IMR-90 (cell line): Measurements from ENCODE around the gene ADAM12. TPM values are rescaled to one million over a fixed set of nuclear protein-coding genes. Genes with fewer than 3 reads are reported as not detected.

Source experiments
- ATAC-seq: fragments of 200-7000 bp; cut with Tn5 transposase; 2 replicates; pipeline ENCODE4 v1.9.1; 2020; ENCODE audit warnings: low read depth, mild to moderate bottlenecking, moderate library complexity
- BruUV-seq: library from RNA; stranded (reverse); fragments of 400-500 nt; replicated peaks from 2 replicates; lab custom pipeline; 2021; lab: Mats Ljungman, UMichigan
- CTCF ChIA-PET: fragments of 300-600 bp; formaldehyde crosslinking; extraction: SDS; loops from one replicate; lab custom pipeline; 2021; ENCODE audit warnings: antibody characterized with exemption; lab: Yijun Ruan, JAX
- POLR2A ChIA-PET: fragments of 300-600 bp; sonication (Branson Sonifier 250); formaldehyde crosslinking; loops from one replicate; lab custom pipeline; 2022; ENCODE audit warnings: antibody characterized with exemption; ENCODE audit not compliant: unreplicated experiment; lab: Charles Lee
- DNase-seq: peaks from one replicate; pipeline ENCODE4 v3.0.0; 2013
- H2AFZ ChIP-seq: replicated peaks from 2 replicates; pipeline ENCODE3; 2013; ENCODE audit warnings: low read length, mild to moderate bottlenecking; ENCODE audit not compliant: poor library complexity
- H2AK5ac ChIP-seq: 2 replicates; pipeline ENCODE4 v1.6.1; 2013; ENCODE audit warnings: low read depth, low read length, inconsistent platforms
- H2AK9ac ChIP-seq: replicated peaks from 2 replicates; pipeline ENCODE3; 2013; ENCODE audit warnings: mild to moderate bottlenecking, low read depth, low read length, moderate library complexity; ENCODE audit not compliant: poor library complexity
- H2BK120ac ChIP-seq: 2 replicates; pipeline ENCODE4 v1.6.1; 2013; ENCODE audit warnings: low read depth, low read length, inconsistent platforms
- H2BK15ac ChIP-seq: 3 replicates; pipeline ENCODE4 v1.6.1; 2013; ENCODE audit warnings: low read depth, low read length, inconsistent platforms
- H2BK20ac ChIP-seq: 2 replicates; pipeline ENCODE4 v1.6.1; 2013; ENCODE audit warnings: low read depth, mild to moderate bottlenecking, inconsistent platforms, low read length, moderate library complexity
- H2BK5ac ChIP-seq: 2 replicates; pipeline ENCODE4 v1.6.1; 2013; ENCODE audit warnings: mild to moderate bottlenecking, low read depth, low read length, inconsistent platforms; ENCODE audit not compliant: poor library complexity, severe bottlenecking
- H3K14ac ChIP-seq: replicated peaks from 2 replicates; pipeline ENCODE4 v1.6.1; 2013; ENCODE audit warnings: low read depth, low read length, inconsistent platforms
- H3K18ac ChIP-seq: 2 replicates; pipeline ENCODE4 v1.6.1; 2013; ENCODE audit warnings: low read depth, low read length, control low read depth
- H3K23ac ChIP-seq: 2 replicates; pipeline ENCODE4 v1.6.1; 2013; ENCODE audit warnings: low read depth, low read length, inconsistent platforms
- H3K27ac ChIP-seq: 2 replicates; pipeline ENCODE4 v1.5.1; 2013; ENCODE audit warnings: mild to moderate bottlenecking, control low read depth, low read length; ENCODE audit not compliant: insufficient read depth
- H3K27me3 ChIP-seq: 2 replicates; pipeline ENCODE4 v1.6.1; 2013; ENCODE audit warnings: low read length; ENCODE audit not compliant: control insufficient read depth, insufficient read depth
- H3K36me3 ChIP-seq: 2 replicates; pipeline ENCODE4 v1.6.1; 2013; ENCODE audit warnings: low read length, mixed read lengths; ENCODE audit not compliant: control insufficient read depth, insufficient read depth
- H3K4ac ChIP-seq: 2 replicates; pipeline ENCODE4 v1.6.1; 2013; ENCODE audit warnings: low read depth, low read length, inconsistent platforms
- H3K4me1 ChIP-seq: 2 replicates; pipeline ENCODE4 v1.6.1; 2013; ENCODE audit warnings: low read length, mixed read lengths; ENCODE audit not compliant: control insufficient read depth, insufficient read depth
- H3K4me2 ChIP-seq: 2 replicates; pipeline ENCODE4 v1.6.1; 2013; ENCODE audit warnings: low read depth, mild to moderate bottlenecking, control low read depth, low read length, moderate library complexity
- H3K4me3 ChIP-seq: 2 replicates; pipeline ENCODE4 v1.5.1; 2013; ENCODE audit warnings: low read depth, mild to moderate bottlenecking, control low read depth, low read length, moderate library complexity; ENCODE audit not compliant: insufficient read depth
- H3K56ac ChIP-seq: 2 replicates; pipeline ENCODE4 v1.6.1; 2013; ENCODE audit warnings: low read length, inconsistent platforms; ENCODE audit not compliant: insufficient read depth; ENCODE audit errors: extremely low read depth
- H3K79me1 ChIP-seq, 2 experiments: 2 replicates each; pipeline ENCODE4 v1.6.1; 2013; ENCODE audit warnings: low read length in 2 of 2, inconsistent platforms in 1 of 2, low read depth in 1 of 2
- H3K9ac ChIP-seq: 2 replicates; pipeline ENCODE4 v1.6.1; 2013; ENCODE audit warnings: low read depth, low read length, control low read depth
- H3K9me1 ChIP-seq: 2 replicates; pipeline ENCODE4 v1.6.1; 2013; ENCODE audit warnings: low read length, inconsistent platforms; ENCODE audit not compliant: insufficient read depth
- H3K9me3 ChIP-seq: 2 replicates; pipeline ENCODE4 v1.6.1; 2013; ENCODE audit warnings: low read length; ENCODE audit not compliant: control insufficient read depth, insufficient read depth
- H4K20me1 ChIP-seq: 2 replicates; pipeline ENCODE4 v1.6.1; 2013; ENCODE audit warnings: low read length, inconsistent platforms; ENCODE audit not compliant: insufficient read depth
- H4K5ac ChIP-seq: 2 replicates; pipeline ENCODE4 v1.6.1; 2013; ENCODE audit warnings: mild to moderate bottlenecking, low read depth, low read length, control low read depth
- H4K8ac ChIP-seq, 2 experiments: 2 replicates each; pipeline ENCODE4 v1.6.1; 2013; ENCODE audit warnings: low read depth in 2 of 2, low read length in 2 of 2, control low read depth in 1 of 2, inconsistent platforms in 1 of 2
- H4K91ac ChIP-seq: 2 replicates; pipeline ENCODE4 v1.6.1; 2013; ENCODE audit warnings: low read depth, low read length, inconsistent platforms; ENCODE audit not compliant: insufficient read depth
- BHLHE40 ChIP-seq: fragments of 150-350 bp; IDR thresholded peaks from 2 replicates; pipeline ENCODE4 v1.6.1; 2016; ENCODE audit warnings: mild to moderate bottlenecking, low read depth, low read length
- CEBPB ChIP-seq: IDR thresholded peaks from 2 replicates; pipeline ENCODE4 v1.6.1; 2012; ENCODE audit warnings: low read depth, low read length, improper control_type of control experiment
- CHD1 ChIP-seq: IDR thresholded peaks from 2 replicates; pipeline ENCODE4 v1.6.1; 2012; ENCODE audit warnings: low read depth, low read length, improper control_type of control experiment
- FOS ChIP-seq: fragments of 150-350 bp; IDR thresholded peaks from 2 replicates; pipeline ENCODE4 v1.6.1; 2016; ENCODE audit warnings: low read depth, low read length
- MAFK ChIP-seq: IDR thresholded peaks from 2 replicates; pipeline ENCODE4 v1.6.1; 2012; ENCODE audit warnings: low read depth, low read length, improper control_type of control experiment
- MAZ ChIP-seq: IDR thresholded peaks from 2 replicates; pipeline ENCODE4 v1.6.1; 2012; ENCODE audit warnings: low read depth, mild to moderate bottlenecking, low read length, improper control_type of control experiment, moderate library complexity, borderline replicate concordance
- MXI1 ChIP-seq: IDR thresholded peaks from 2 replicates; pipeline ENCODE4 v1.6.1; 2012; ENCODE audit warnings: low read depth, mild to moderate bottlenecking, low read length, moderate library complexity, borderline replicate concordance
- NFE2L2 ChIP-seq: fragments of 150-350 bp; IDR thresholded peaks from 2 replicates; pipeline ENCODE4 v1.6.1; 2016; ENCODE audit warnings: low read depth, mild to moderate bottlenecking, low read length
- POLR2A ChIP-seq: IDR thresholded peaks from 2 replicates; pipeline ENCODE4 v1.6.1; 2012; ENCODE audit warnings: mild to moderate bottlenecking, low read depth, low read length
- RAD21 ChIP-seq: IDR thresholded peaks from 2 replicates; pipeline ENCODE4 v1.6.1; 2012; ENCODE audit warnings: low read length, improper control_type of control experiment
- RCOR1 ChIP-seq: IDR thresholded peaks from 2 replicates; pipeline ENCODE4 v1.6.1; 2012; ENCODE audit warnings: mild to moderate bottlenecking, low read length, improper control_type of control experiment; ENCODE audit not compliant: insufficient replicate concordance
- RFX5 ChIP-seq: IDR thresholded peaks from 2 replicates; pipeline ENCODE4 v1.8.0; 2012; ENCODE audit warnings: low read depth, mild to moderate bottlenecking, low read length, moderate library complexity
- SMC3 ChIP-seq: fragments of 150-350 bp; IDR thresholded peaks from 2 replicates; pipeline ENCODE4 v1.6.1; 2016; ENCODE audit warnings: low read depth, mild to moderate bottlenecking, antibody characterized with exemption, low read length, moderate library complexity
- WGBS, 2 experiments: methylation state at CpG; one replicate each; pipeline versions ENCODE4 v1.1.5 to v1.1.7; 2013; ENCODE audit warnings: missing lambda C conversion rate in 2 of 2; ENCODE audit not compliant: insufficient read length in 1 of 2; ENCODE audit errors: extremely low coverage in 2 of 2; 5-methylcytosine and 5-hydroxymethylcytosine counted together
- dilution Hi-C: fragments of 300-500 bp; cut with HindIII; formaldehyde crosslinking; loops from one replicate; pipeline ENCODE4 v1.14.3; 2018; ENCODE audit warnings: low sequenced_read_pairs; ENCODE audit not compliant: unreplicated experiment
- in situ Hi-C: fragments of 300-500 bp; cut with MboI; formaldehyde crosslinking; loops from 3 replicates; pipeline ENCODE4 v1.14.3; 2019; ENCODE audit warnings: low sequenced_read_pairs, inconsistent platforms, mixed read lengths
- intact Hi-C: fragments of 100-400 bp; cut with micrococcal nuclease; formaldehyde crosslinking; loops from 2 replicates; pipeline ENCODE4 v1.10.0; 2022
- polyA plus RNA-seq, 3 experiments: library from polyadenylated mRNA; depleted of rRNA; stranded (reverse); fragments of >200 nt; gene quantifications; 2 replicates each; pipeline ENCODE4 v1.2.3, GENCODE V29; 2012; ENCODE audit warnings: low replicate concordance in 1 of 3
- total RNA-seq: library from RNA; depleted of rRNA; stranded (reverse); fragments of >200 nt; gene quantifications from 2 replicates; pipeline ENCODE4 v1.2.3, GENCODE V29; 2012
- TF ChIP-seq, protein P1 (sequence below): conservative IDR thresholded peaks from 2 replicates; pipeline ENCODE4 v1.5.1; 2012; ENCODE audit warnings: mild to moderate bottlenecking, low read depth, low read length, improper control_type of control experiment
- TF ChIP-seq, protein P2 (sequence below): fragments of 150-350 bp; IDR thresholded peaks from 2 replicates; pipeline ENCODE4 v1.6.1; 2017; ENCODE audit warnings: mild to moderate bottlenecking, antibody characterized with exemption, low read length, low read depth
- TF ChIP-seq, protein P3 (sequence below): fragments of 150-350 bp; IDR thresholded peaks from 2 replicates; pipeline ENCODE4 v1.6.1; 2016; ENCODE audit warnings: low read depth, mild to moderate bottlenecking, low read length, moderate library complexity, borderline replicate concordance

ADAM12 gene
- total and polyA plus RNA-seq, 2 of the 4 experiments (the other 2 are of a cell fraction), result 9.6 to 10.2 TPM

- Histone ChIP-seq H3K9me1 (no peaks in the 10 kb centered on the region), H3K79me1 (no peaks in the 10 kb centered on the region), H3K4me2 (no peak overlapping the region), H2AFZ (no peak overlapping the region), H4K91ac (no peak overlapping the region), H2AK5ac (no peak overlapping the region), H2BK120ac (no peak overlapping the region), H4K8ac (no peak overlapping the region), H3K14ac (no peak overlapping the region), H2BK15ac (no peak overlapping the region), H2AK9ac (no peak overlapping the region), H3K36me3 (no peaks in the 10 kb centered on the region), H2BK20ac (no peak overlapping the region), H4K5ac (no peak overlapping the region), H2BK5ac (no peak overlapping the region), H3K4me1 (no peaks in the 10 kb centered on the region), H3K27ac (no peak overlapping the region), H3K4ac (no peak overlapping the region), H3K4me3 (no peak overlapping the region), H3K23ac (no peak overlapping the region), H3K27me3 (peaks cover 33% of the 10 kb centered on the region), H3K9ac (no peak overlapping the region), H4K20me1 (no peaks in the 10 kb centered on the region), H3K9me3 (no peaks in the 10 kb centered on the region), H3K18ac (no peak overlapping the region), H3K56ac (no peak overlapping the region)
- DNase-seq (no peak), ATAC-seq (no peak)
- CTCF ChIA-PET, result no interaction called here
- no peak for TF ChIP-seq MXI1
- TF ChIP-seq MAZ, result no peak
- TF ChIP-seq BHLHE40, result no peak
- no peak for TF ChIP-seq MAFK
- TF ChIP-seq RAD21, result no peak
- TF ChIP-seq, protein P1, sequence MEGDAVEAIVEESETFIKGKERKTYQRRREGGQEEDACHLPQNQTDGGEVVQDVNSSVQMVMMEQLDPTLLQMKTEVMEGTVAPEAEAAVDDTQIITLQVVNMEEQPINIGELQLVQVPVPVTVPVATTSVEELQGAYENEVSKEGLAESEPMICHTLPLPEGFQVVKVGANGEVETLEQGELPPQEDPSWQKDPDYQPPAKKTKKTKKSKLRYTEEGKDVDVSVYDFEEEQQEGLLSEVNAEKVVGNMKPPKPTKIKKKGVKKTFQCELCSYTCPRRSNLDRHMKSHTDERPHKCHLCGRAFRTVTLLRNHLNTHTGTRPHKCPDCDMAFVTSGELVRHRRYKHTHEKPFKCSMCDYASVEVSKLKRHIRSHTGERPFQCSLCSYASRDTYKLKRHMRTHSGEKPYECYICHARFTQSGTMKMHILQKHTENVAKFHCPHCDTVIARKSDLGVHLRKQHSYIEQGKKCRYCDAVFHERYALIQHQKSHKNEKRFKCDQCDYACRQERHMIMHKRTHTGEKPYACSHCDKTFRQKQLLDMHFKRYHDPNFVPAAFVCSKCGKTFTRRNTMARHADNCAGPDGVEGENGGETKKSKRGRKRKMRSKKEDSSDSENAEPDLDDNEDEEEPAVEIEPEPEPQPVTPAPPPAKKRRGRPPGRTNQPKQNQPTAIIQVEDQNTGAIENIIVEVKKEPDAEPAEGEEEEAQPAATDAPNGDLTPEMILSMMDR, result no peak
- TF ChIP-seq, protein P2, sequence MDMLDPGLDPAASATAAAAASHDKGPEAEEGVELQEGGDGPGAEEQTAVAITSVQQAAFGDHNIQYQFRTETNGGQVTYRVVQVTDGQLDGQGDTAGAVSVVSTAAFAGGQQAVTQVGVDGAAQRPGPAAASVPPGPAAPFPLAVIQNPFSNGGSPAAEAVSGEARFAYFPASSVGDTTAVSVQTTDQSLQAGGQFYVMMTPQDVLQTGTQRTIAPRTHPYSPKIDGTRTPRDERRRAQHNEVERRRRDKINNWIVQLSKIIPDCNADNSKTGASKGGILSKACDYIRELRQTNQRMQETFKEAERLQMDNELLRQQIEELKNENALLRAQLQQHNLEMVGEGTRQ, result no peak
- TF ChIP-seq RCOR1, result no peak
- no peak for TF ChIP-seq RFX5
- no peak for TF ChIP-seq FOS
- TF ChIP-seq NFE2L2, result no peak
- TF ChIP-seq CHD1, result no peak
- TF ChIP-seq, protein P3, sequence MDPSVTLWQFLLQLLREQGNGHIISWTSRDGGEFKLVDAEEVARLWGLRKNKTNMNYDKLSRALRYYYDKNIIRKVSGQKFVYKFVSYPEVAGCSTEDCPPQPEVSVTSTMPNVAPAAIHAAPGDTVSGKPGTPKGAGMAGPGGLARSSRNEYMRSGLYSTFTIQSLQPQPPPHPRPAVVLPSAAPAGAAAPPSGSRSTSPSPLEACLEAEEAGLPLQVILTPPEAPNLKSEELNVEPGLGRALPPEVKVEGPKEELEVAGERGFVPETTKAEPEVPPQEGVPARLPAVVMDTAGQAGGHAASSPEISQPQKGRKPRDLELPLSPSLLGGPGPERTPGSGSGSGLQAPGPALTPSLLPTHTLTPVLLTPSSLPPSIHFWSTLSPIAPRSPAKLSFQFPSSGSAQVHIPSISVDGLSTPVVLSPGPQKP, result no peak
- TF ChIP-seq SMC3, result no peak
- TF ChIP-seq POLR2A, result no peak
- no peak for TF ChIP-seq CEBPB
- in situ Hi-C loops, result no loop called here
- no CpG with 5 or more reads among the region's 3 CpGs for WGBS, 2 experiments
- intact Hi-C loops, result no loop called here
- no TSS peak for BruUV-seq
- dilution Hi-C loops, result no loop called here
- POLR2A ChIA-PET, result no interaction called here
These were observed 388.6 kb downstream of the ADAM12 start for GRCh38 chr10:125999694-126000093.
